SK-N-SH (cell line): ENCODE measurements around the gene HSPA12A. TPM values are rescaled to one million over a fixed set of nuclear protein-coding genes. Genes with fewer than 3 reads are reported as not detected.

Experiments
- CTCF ChIA-PET: fragments of 300-600, 350-600 bp; formaldehyde crosslinking; extraction: SDS; loops from one replicate; lab custom pipeline; 2021; lab: Yijun Ruan, JAX
- POLR2A ChIA-PET: fragments of 350-600 bp; sonication (Branson Sonifier 250); formaldehyde crosslinking; extraction: SDS; loops from one replicate; lab custom pipeline; 2020; ENCODE audit warnings: antibody characterized with exemption, inconsistent platforms; lab: Yijun Ruan, JAX
- DNase-seq: peaks from one replicate; pipeline ENCODE4 v3.0.0; 2012
- H2AFZ ChIP-seq: fragments of 200-600 bp; sonication (generic); 2 replicates; pipeline ENCODE4 v1.8.1; 2016; ENCODE audit warnings: antibody characterized with exemption, mild to moderate bottlenecking, low read depth
- H3F3A ChIP-seq: fragments of 200-600 bp; sonication (generic); replicated peaks from 2 replicates; pipeline ENCODE3; 2016; ENCODE audit warnings: antibody characterized with exemption, mild to moderate bottlenecking; ENCODE audit not compliant: insufficient read depth
- H3K27ac ChIP-seq, 2 experiments: fragments of 200-500 bp in 1 of 2; fragments of 200-600 bp in 1 of 2; sonication (Bioruptor generic) in 1 of 2; sonication (generic), shearing (Covaris generic) in 1 of 2; 2 replicates each; pipeline versions ENCODE4 v1.5.1 to v1.6.1; 2014 to 2016; ENCODE audit warnings: low read depth in 2 of 2, inconsistent platforms in 1 of 2, low read length in 1 of 2, mild to moderate bottlenecking in 1 of 2, mixed read lengths in 1 of 2
- H3K27me3 ChIP-seq: fragments of 200-600 bp; sonication (generic), shearing (Covaris generic); 2 replicates; pipeline ENCODE4 v1.6.1; 2016; ENCODE audit warnings: mixed run types; ENCODE audit not compliant: insufficient read depth
- H3K36me3 ChIP-seq, 2 experiments: fragments of 200-500 bp in 1 of 2; fragments of 200-600 bp in 1 of 2; sonication (Bioruptor generic) in 1 of 2; sonication (generic) in 1 of 2; replicated peaks in 1 of 2; 2 replicates each; pipeline versions ENCODE3 to v1.5.1; 2014 to 2016; ENCODE audit warnings: low read length in 1 of 2, mild to moderate bottlenecking in 1 of 2; ENCODE audit not compliant: insufficient read depth in 2 of 2, control insufficient read depth in 1 of 2
- H3K4me1 ChIP-seq, 2 experiments: fragments of 200-500 bp in 1 of 2; fragments of 200-600 bp in 1 of 2; sonication (Bioruptor generic) in 1 of 2; sonication (generic), shearing (Covaris generic) in 1 of 2; 2 replicates each; pipeline versions ENCODE4 v1.5.1 to v1.6.1; 2014 to 2016; ENCODE audit warnings: low read depth in 1 of 2, low read length in 1 of 2, mixed run types in 1 of 2; ENCODE audit not compliant: insufficient read depth in 2 of 2, control insufficient read depth in 1 of 2
- H3K4me2 ChIP-seq: fragments of 200-600 bp; sonication (generic), shearing (Covaris generic); 2 replicates; pipeline ENCODE4 v1.6.1; 2017; ENCODE audit warnings: mixed run types
- H3K4me3 ChIP-seq, 2 experiments: fragments of 200-500 bp in 1 of 2; fragments of 200-600 bp in 1 of 2; sonication (Bioruptor generic) in 1 of 2; sonication (generic), shearing (Covaris generic) in 1 of 2; 2 replicates each; pipeline versions ENCODE4 v1.5.1 to v1.8.1; 2014 to 2016; ENCODE audit warnings: low read depth in 2 of 2, inconsistent platforms in 1 of 2, low read length in 1 of 2, mild to moderate bottlenecking in 1 of 2, mixed read lengths in 1 of 2, moderate library complexity in 1 of 2
- H3K79me2 ChIP-seq: fragments of 200-600 bp; sonication (generic); 2 replicates; pipeline ENCODE4 v1.8.1; 2017; ENCODE audit warnings: mild to moderate bottlenecking; ENCODE audit not compliant: insufficient read depth
- H3K9ac ChIP-seq: fragments of 200-600 bp; sonication (generic); 2 replicates; pipeline ENCODE4 v1.6.1; 2017; ENCODE audit warnings: mixed run types
- H3K9me2 ChIP-seq: fragments of 200-600 bp; sonication (generic); 2 replicates; pipeline ENCODE4 v1.6.1; 2017; ENCODE audit warnings: mixed run types
- H3K9me3 ChIP-seq: fragments of 200-600 bp; sonication (generic); 2 replicates; pipeline ENCODE4 v1.6.1; 2017; ENCODE audit warnings: mixed run types, mild to moderate bottlenecking, moderate library complexity
- H4K20me1 ChIP-seq: fragments of 200-600 bp; sonication (generic); 2 replicates; pipeline ENCODE4 v1.6.1; 2017; ENCODE audit warnings: mild to moderate bottlenecking, mixed run types; ENCODE audit not compliant: insufficient read depth
- ELF1 ChIP-seq: IDR thresholded peaks from 2 replicates; pipeline ENCODE4 v1.4.0; 2012
- FOXM1 ChIP-seq: IDR thresholded peaks from 2 replicates; pipeline ENCODE4 v1.4.0; 2012; ENCODE audit warnings: low read depth, mild to moderate bottlenecking
- GABPA ChIP-seq: IDR thresholded peaks from 2 replicates; pipeline ENCODE4 v1.4.0; 2012; ENCODE audit warnings: low read depth, mild to moderate bottlenecking
- IRF3 ChIP-seq: fragments of 150-350 bp; IDR thresholded peaks from 2 replicates; pipeline ENCODE4 v1.6.1; 2016; ENCODE audit warnings: mild to moderate bottlenecking, low read depth, low read length
- JUND ChIP-seq: IDR thresholded peaks from 2 replicates; pipeline ENCODE4 v1.4.0; 2012
- MEF2A ChIP-seq: IDR thresholded peaks from 2 replicates; pipeline ENCODE4 v1.4.0; 2012; ENCODE audit warnings: low read depth, borderline replicate concordance
- MXI1 ChIP-seq: IDR thresholded peaks from 2 replicates; pipeline ENCODE4 v1.6.1; 2012; ENCODE audit warnings: mild to moderate bottlenecking, low read depth, low read length, improper control_type of control experiment
- NFIC ChIP-seq: IDR thresholded peaks from 2 replicates; pipeline ENCODE4 v1.4.0; 2012; ENCODE audit warnings: borderline replicate concordance
- NRF1 ChIP-seq: IDR thresholded peaks from 2 replicates; pipeline ENCODE4 v1.6.1; 2012; ENCODE audit warnings: low read depth, mild to moderate bottlenecking, low read length
- RCOR1 ChIP-seq: fragments of 150-350 bp; IDR thresholded peaks from 2 replicates; pipeline ENCODE4 v1.6.1; 2017; ENCODE audit warnings: antibody characterized with exemption, low read length
- REST ChIP-seq: IDR thresholded peaks from 2 replicates; pipeline ENCODE4 v1.6.1; 2012; ENCODE audit warnings: mild to moderate bottlenecking, low read depth, low read length, moderate library complexity
- SIN3A ChIP-seq: IDR thresholded peaks from 2 replicates; pipeline ENCODE4 v1.6.1; 2012; ENCODE audit warnings: low read depth, mild to moderate bottlenecking, low read length, moderate library complexity, borderline replicate concordance
- USF1 ChIP-seq: IDR thresholded peaks from 2 replicates; pipeline ENCODE4 v1.4.0; 2012; ENCODE audit warnings: low read depth, borderline replicate concordance
- USF2 ChIP-seq: fragments of 150-350 bp; IDR thresholded peaks from 2 replicates; pipeline ENCODE4 v1.6.1; 2017; ENCODE audit warnings: antibody characterized with exemption, low read length, low read depth, borderline replicate concordance
- YY1 ChIP-seq: IDR thresholded peaks from 2 replicates; pipeline ENCODE4 v1.4.0; 2012; ENCODE audit warnings: low read depth, mild to moderate bottlenecking
- WGBS: methylation state at CpG from one replicate; pipeline ENCODE4 v1.1.6; 2017; ENCODE audit warnings: low lambda C conversion rate; 5-methylcytosine and 5-hydroxymethylcytosine counted together
- polyA plus RNA-seq, 3 experiments: library from polyadenylated mRNA; depleted of rRNA; stranded (reverse); fragments of >200 nt; gene quantifications; 2 replicates each; pipeline ENCODE4 v1.2.3, GENCODE V29; 2012

HSPA12A gene
- polyA plus RNA-seq, 1 of the 3 experiments (the other 2 are of a cell fraction): 2.9 TPM

- no peak for TF ChIP-seq USF2
- TF ChIP-seq IRF3: no peak
- no peak for TF ChIP-seq YY1
- TF ChIP-seq FOXM1: no peak
- no peak for TF ChIP-seq SIN3A
Measured at GRCh38 chr10:116785867-116786266, 43.5 kb upstream of the HSPA12A start (continued).

- Histone ChIP-seq H3K9ac (no peak overlapping the region), H3K79me2 (no peaks in the 10 kb centered on the region), H3K9me3 (no peaks in the 10 kb centered on the region), H3K27ac (no peak overlapping the region), H3K27me3 (no peaks in the 10 kb centered on the region), H3K4me3 (no peak overlapping the region), H3K9me2 (no peaks in the 10 kb centered on the region), H3K36me3 (no peaks in the 10 kb centered on the region), H4K20me1 (no peaks in the 10 kb centered on the region), H3K4me2 (no peak overlapping the region), H2AFZ (no peak overlapping the region)
- ChIA-PET CTCF (interaction anchor here (0.7 to 9.9 kb wide), 5 partner anchors 11 to 390 kb away, joined by 3 to 218 read pairs (median 106); no protein-coding TSS in a partner anchor), POLR2A (no interaction called here)
- DNase-seq: no peak
- 76% methylated on average over 8 of the region's 11 CpGs for WGBS
- TF ChIP-seq REST: no peak
- TF ChIP-seq GABPA: no peak
- TF ChIP-seq MEF2A: no peak
- no peak for TF ChIP-seq USF1
- no peak for TF ChIP-seq SIN3A
- TF ChIP-seq NRF1: no peak
- no peak for TF ChIP-seq MXI1
- TF ChIP-seq RCOR1: no peak
- TF ChIP-seq NFIC: no peak
- no peak for TF ChIP-seq ELF1
- TF ChIP-seq JUND: no peak
- TF ChIP-seq, all 33 proteins: peak for 0
- Histone ChIP-seq H3F3A (no peaks in the 10 kb centered on the region), H3K4me1 (peaks cover 0 to 3% of the 10 kb centered on the region in 2 experiments; a peak in 1 of 4 replicates)
Measured at GRCh38 chr10:116785282-116785681, 42.9 kb upstream of the HSPA12A start.
